Hepatocyte (in vitro differentiated cells): ENCODE measurements around the gene UNG. TPM values are rescaled to one million over a fixed set of nuclear protein-coding genes. Genes with fewer than 3 reads are reported as not detected.
A peak's percentile ranks its signal among the peaks of the same experiment; 100 is the strongest.
"Not testable (repeated sequence)": the region's sequence is repeated elsewhere in the genome, so short reads cannot be mapped to it uniquely, and the experiment has no call there.

ENCODE experiments used
- DNase-seq: peaks from one replicate; pipeline ENCODE4 v3.0.0-alpha.2; 2016; ENCODE audit warnings: low spot score
- H2AFZ ChIP-seq: fragments of 200-600 bp; sonication (generic); 2 replicates; pipeline ENCODE4 v1.6.0; 2016; ENCODE audit warnings: antibody characterized with exemption, mild to moderate bottlenecking
- H3K27ac ChIP-seq: fragments of 200-600 bp; sonication (generic); 2 replicates; pipeline ENCODE4 v1.5.1; 2016; ENCODE audit warnings: mild to moderate bottlenecking
- H3K27me3 ChIP-seq: fragments of 200-600 bp; sonication (generic); 2 replicates; pipeline ENCODE4 v1.6.1; 2016
- H3K36me3 ChIP-seq: fragments of 200-600 bp; sonication (generic); replicated peaks from 2 replicates; pipeline ENCODE4 v1.5.1; 2016; ENCODE audit warnings: low read depth; ENCODE audit not compliant: insufficient read depth
- H3K4me1 ChIP-seq: fragments of 200-600 bp; sonication (generic); 2 replicates; pipeline ENCODE4 v1.5.1; 2016; ENCODE audit warnings: mild to moderate bottlenecking, moderate library complexity; ENCODE audit not compliant: insufficient read depth
- H3K4me2 ChIP-seq: fragments of 200-600 bp; sonication (generic); 2 replicates; pipeline ENCODE4 v1.6.0; 2016
- H3K4me3 ChIP-seq: fragments of 200-600 bp; sonication (generic); 2 replicates; pipeline ENCODE4 v1.5.1; 2016; ENCODE audit warnings: mild to moderate bottlenecking
- H3K79me2 ChIP-seq: fragments of 200-600 bp; sonication (generic); 2 replicates; pipeline ENCODE4 v1.6.0; 2017; ENCODE audit warnings: mild to moderate bottlenecking
- H3K9me2 ChIP-seq: fragments of 200-600 bp; sonication (generic); replicated peaks from 2 replicates; pipeline ENCODE4 v1.6.0; 2017; ENCODE audit warnings: mild to moderate bottlenecking; ENCODE audit not compliant: insufficient read depth
- H3K9me3 ChIP-seq: fragments of 200-600 bp; sonication (generic); 2 replicates; pipeline ENCODE4 v1.5.1; 2016; ENCODE audit warnings: low read depth, mild to moderate bottlenecking
- H4K20me1 ChIP-seq: fragments of 200-600 bp; sonication (generic); 2 replicates; pipeline ENCODE4 v1.6.0; 2016; ENCODE audit warnings: mild to moderate bottlenecking; ENCODE audit not compliant: insufficient read depth, poor library complexity, severe bottlenecking
- CTCF ChIP-seq: fragments of 200-600 bp; sonication (generic); IDR thresholded peaks from 2 replicates; pipeline ENCODE4 v1.5.1; 2016; ENCODE audit warnings: antibody characterized with exemption, mild to moderate bottlenecking; ENCODE audit not compliant: poor library complexity
- EZH2 ChIP-seq: fragments of 200-600 bp; sonication (generic); IDR thresholded peaks from 2 replicates; pipeline ENCODE4 v1.6.1; 2016; ENCODE audit warnings: antibody characterized with exemption, mild to moderate bottlenecking, borderline replicate concordance
- EZH2phosphoT487 ChIP-seq: fragments of 200-600 bp; sonication (generic); IDR thresholded peaks from one replicate; pipeline ENCODE4 v1.6.1; 2018; ENCODE audit warnings: antibody characterized with exemption, mild to moderate bottlenecking, low read depth, moderate library complexity; ENCODE audit not compliant: unreplicated experiment, severe bottlenecking
- WGBS: methylation state at CpG from one replicate; pipeline ENCODE4 v1.1.6; 2016; ENCODE audit warnings: low lambda C conversion rate; ENCODE audit errors: missing lambda C conversion rate; 5-methylcytosine and 5-hydroxymethylcytosine counted together
- polyA plus RNA-seq: library from polyadenylated mRNA; unstranded; fragments of >200 nt; fragmentation: Nextera tagmentation; extraction: Ambion mirVana; gene quantifications from 2 replicates; pipeline ENCODE4 v1.2.1, GENCODE V29; 2016
- total RNA-seq: library from RNA; depleted of rRNA; stranded (reverse); fragments of >200 nt; gene quantifications from 2 replicates; pipeline ENCODE4 v1.2.3, GENCODE V29; 2014

The UNG gene
- total RNA-seq (35.7 and 40.4 TPM in 2 replicates), polyA plus RNA-seq (35.3 and 41.2 TPM in 2 replicates)

DNA sequence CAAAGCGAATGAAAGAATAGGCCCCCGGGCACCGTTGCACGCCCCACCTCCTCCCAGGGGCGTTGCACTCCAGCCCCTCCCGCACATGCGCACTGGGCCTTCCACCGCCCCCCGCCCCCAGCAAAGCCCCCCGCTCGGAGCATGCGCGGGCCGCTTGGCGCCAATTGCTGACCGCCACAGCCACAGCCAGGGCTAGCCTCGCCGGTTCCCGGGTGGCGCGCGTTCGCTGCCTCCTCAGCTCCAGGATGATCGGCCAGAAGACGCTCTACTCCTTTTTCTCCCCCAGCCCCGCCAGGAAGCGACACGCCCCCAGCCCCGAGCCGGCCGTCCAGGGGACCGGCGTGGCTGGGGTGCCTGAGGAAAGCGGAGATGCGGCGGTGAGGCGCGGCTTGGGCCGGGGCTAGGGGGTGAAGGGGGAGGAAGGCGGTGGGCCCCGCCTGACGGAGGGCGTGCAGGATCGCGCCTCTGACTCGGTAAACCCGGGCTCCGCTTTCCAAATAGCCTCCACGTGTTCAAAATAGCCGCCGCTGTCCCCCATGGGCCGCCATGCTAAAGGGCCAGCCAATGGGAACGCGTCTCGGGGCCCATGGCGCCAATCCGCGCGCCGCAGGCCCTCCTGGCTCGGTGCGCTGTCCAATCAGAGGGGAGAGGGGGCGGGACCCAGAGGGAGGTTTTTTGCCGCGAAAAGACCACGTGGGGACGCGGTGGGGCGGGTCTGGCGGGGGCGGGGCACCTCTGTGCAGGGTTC is at the start of gene UNG:
Gene UNG, plus strand, starts transcription at position 163 of the 748 bp plus-strand sequence. Its CDS starts 83 bp downstream, at position 246.
- H4K20me1 ChIP-seq: no peaks in the 10 kb centered on the region
- 2% methylated on average over 19 of the region's 71 CpGs for whole genome bisulfite sequencing
- TF ChIP-seq CTCF: no peak
- no peak for TF ChIP-seq EZH2

GRCh38 chr12:109048706-109049105 is 48.7 kb upstream of the UNG start:
- DNase-seq, H3K4me2 ChIP-seq, H3K9me2 ChIP-seq, H3K27me3 ChIP-seq, H3K4me3 ChIP-seq, H3K9me3 ChIP-seq, H3K79me2 ChIP-seq, H3K36me3 ChIP-seq, H2AFZ ChIP-seq, H3K4me1 ChIP-seq, H3K27ac ChIP-seq, H4K20me1 ChIP-seq: not testable (repeated sequence)
- 83% methylated on average over 3 of the region's 3 CpGs for WGBS

More for the DNA sequence above, at the start of gene UNG:
- peak within 1 kb of the TSS; percentile 85 for H2AFZ ChIP-seq
- H3K27me3 ChIP-seq: no peaks in the 10 kb centered on the region
- peak within 1 kb of the TSS; percentile 88 for H3K27ac ChIP-seq
- H3K79me2 ChIP-seq: peaks cover 34% of the 10 kb centered on the region
- no peaks in the 10 kb centered on the region for H3K9me3 ChIP-seq
- peak within 1 kb of the TSS; percentile 51 for H3K4me3 ChIP-seq
- peak within 1 kb of the TSS; percentile 94 for H3K4me2 ChIP-seq
- H3K9me2 ChIP-seq: no peaks in the 10 kb centered on the region
- H3K36me3 ChIP-seq: no peaks in the 10 kb centered on the region
- DNase-seq: peak; percentile 98
- peaks cover 5% of the 10 kb centered on the region for H3K4me1 ChIP-seq

- not testable (repeated sequence) for H3K27ac ChIP-seq, H4K20me1 ChIP-seq, H3K9me2 ChIP-seq, H3K27me3 ChIP-seq, H3K4me3 ChIP-seq, H3K9me3 ChIP-seq, H2AFZ ChIP-seq, H3K4me2 ChIP-seq, H3K36me3 ChIP-seq, DNase-seq
- Histone ChIP-seq H3K79me2 (peaks cover 17% of the 10 kb centered on the region), H3K4me1 (peaks cover 12% of the 10 kb centered on the region)
- WGBS: 81% methylated on average over 8 of the region's 8 CpGs
These were observed 47.6 kb upstream of the UNG start for GRCh38 chr12:109049794-109050193.

GRCh38 chr12:109052097-109052413 is 45.3 kb upstream of the UNG start:
- Histone ChIP-seq H3K36me3 (no peaks in the 10 kb centered on the region), H4K20me1 (no peaks in the 10 kb centered on the region), H3K4me1 (peaks cover 12% of the 10 kb centered on the region), H3K9me3 (no peaks in the 10 kb centered on the region), H3K79me2 (peaks cover 27% of the 10 kb centered on the region), H3K27me3 (no peaks in the 10 kb centered on the region), H3K4me3 (peak overlapping the region; percentile 74), H2AFZ (peak overlapping the region; percentile 79), H3K9me2 (no peaks in the 10 kb centered on the region), H3K4me2 (peak overlapping the region; percentile 74), H3K27ac (no peak overlapping the region)
- TF ChIP-seq EZH2 (no peak), CTCF (no peak), EZH2phosphoT487 (no peak)
- DNase-seq: no peak
- WGBS: 40% methylated on average over 6 of the region's 6 CpGs
